HCT116 (cell line): Measurements from ENCODE around the gene RPTOR. TPM values are rescaled to one million over a fixed set of nuclear protein-coding genes. Genes with fewer than 3 reads are reported as not detected.
A peak's percentile ranks its signal among the peaks of the same experiment; 100 is the strongest.

Source experiments
- ATAC-seq: fragments of 200-7000 bp; cut with Tn5 transposase; 2 replicates; pipeline ENCODE4 v1.9.1; 2020; ENCODE audit warnings: mild to moderate bottlenecking, moderate library complexity
- BruUV-seq: library from RNA; stranded (reverse); fragments of 400-500 nt; replicated peaks from 2 replicates; lab custom pipeline; 2021; lab: Mats Ljungman, UMichigan
- CTCF ChIA-PET: fragments of 300-600 bp; sonication (Branson Sonifier 250); formaldehyde crosslinking; loops from one replicate; lab custom pipeline; 2021; ENCODE audit warnings: antibody characterized with exemption; lab: Charles Lee
- POLR2A ChIA-PET: fragments of 300-600, 350-600 bp; sonication (Branson Sonifier 250); formaldehyde crosslinking; loops from one replicate; lab custom pipeline; 2021; ENCODE audit warnings: antibody characterized with exemption; lab: Charles Lee
- RAD21 ChIA-PET, 2 experiments: fragments of 300-600 bp; sonication (Branson Sonifier 250); formaldehyde crosslinking; loops; one replicate each; lab custom pipeline; 2023; ENCODE audit warnings: low total read pairs in 2 of 2; ENCODE audit not compliant: uncharacterized antibody in 2 of 2, unreplicated experiment in 2 of 2, low non-redundant PET in 1 of 2; lab: Charles Lee
- DNase-seq: peaks from one replicate; pipeline ENCODE4 v3.0.0-alpha.2; 2010; ENCODE audit warnings: low read depth, low spot score
- H2AFZ ChIP-seq: fragments of 200-600 bp; shearing (Covaris generic), sonication (generic); 2 replicates; pipeline ENCODE4 v1.6.1; 2017; ENCODE audit warnings: low read depth, mixed run types, mixed read lengths, antibody characterized with exemption, low read length; ENCODE audit not compliant: poor library complexity, severe bottlenecking
- H3K27ac ChIP-seq: 2 replicates; pipeline ENCODE4 v1.5.1; 2012; ENCODE audit warnings: low read depth, low read length
- H3K27me3 ChIP-seq: fragments of 200-600 bp; sonication (generic); 2 replicates; pipeline ENCODE4 v1.6.1; 2016; ENCODE audit warnings: mixed run types, low read length, mixed read lengths; ENCODE audit not compliant: insufficient read depth
- H3K36me3 ChIP-seq, 2 experiments: fragments of 200-500 bp in 1 of 2; fragments of 200-600 bp in 1 of 2; sonication (Bioruptor generic) in 1 of 2; sonication (generic) in 1 of 2; 2 replicates each; pipeline versions ENCODE4 v1.5.1 to v1.6.1; 2014 to 2016; ENCODE audit warnings: low read length in 2 of 2, inconsistent platforms in 1 of 2, mixed read lengths in 1 of 2, mixed run types in 1 of 2; ENCODE audit not compliant: insufficient read depth in 2 of 2, control insufficient read depth in 1 of 2
- H3K4me1 ChIP-seq, 2 experiments: fragments of 200-600 bp in 1 of 2; sonication (generic) in 1 of 2; 2 replicates each; pipeline versions ENCODE4 v1.5.1 to v1.6.1; 2012 to 2017; ENCODE audit warnings: low read length in 2 of 2, inconsistent platforms in 1 of 2, mild to moderate bottlenecking in 1 of 2, mixed read lengths in 1 of 2, mixed run types in 1 of 2, moderate library complexity in 1 of 2; ENCODE audit not compliant: insufficient read depth in 2 of 2, control insufficient read depth in 1 of 2
- H3K4me2 ChIP-seq: fragments of 200-600 bp; sonication (generic); 2 replicates; pipeline ENCODE4 v1.6.1; 2017; ENCODE audit warnings: mixed run types, low read length, mixed read lengths
- H3K4me3 ChIP-seq, 2 experiments: fragments of 200-600 bp in 1 of 2; sonication (generic) in 1 of 2; replicated peaks in 1 of 2; 2 replicates each; pipeline ENCODE4 v1.5.1; 2011 to 2016; ENCODE audit warnings: low read length in 2 of 2, control low read depth in 1 of 2, low read depth in 1 of 2, mild to moderate bottlenecking in 1 of 2, mixed read lengths in 1 of 2, mixed run types in 1 of 2
- H3K79me2 ChIP-seq: fragments of 200-600 bp; sonication (generic); 2 replicates; pipeline ENCODE4 v1.6.1; 2017; ENCODE audit warnings: mild to moderate bottlenecking, mixed run types, low read length, moderate library complexity, mixed read lengths; ENCODE audit not compliant: insufficient read depth
- H3K9ac ChIP-seq: fragments of 200-600 bp; sonication (generic); 2 replicates; pipeline ENCODE4 v1.6.1; 2016; ENCODE audit warnings: low read length, mixed read lengths
- H3K9me2 ChIP-seq: fragments of 200-600 bp; sonication (generic), shearing (Covaris generic); 2 replicates; pipeline ENCODE4 v1.6.1; 2017; ENCODE audit warnings: mixed run types, mild to moderate bottlenecking, moderate library complexity; ENCODE audit not compliant: insufficient read depth
- H3K9me3 ChIP-seq, 2 experiments: fragments of 200-500 bp in 1 of 2; fragments of 200-600 bp in 1 of 2; sonication (Bioruptor generic) in 1 of 2; sonication (generic) in 1 of 2; 2 replicates each; pipeline ENCODE4 v1.6.1; 2014 to 2017; ENCODE audit warnings: low read length in 2 of 2, mixed read lengths in 2 of 2, inconsistent platforms in 1 of 2, low read depth in 1 of 2, mild to moderate bottlenecking in 1 of 2, mixed run types in 1 of 2, moderate library complexity in 1 of 2; ENCODE audit not compliant: control insufficient read depth in 1 of 2, insufficient read depth in 1 of 2
- H4K20me1 ChIP-seq: fragments of 200-600 bp; sonication (generic), shearing (Covaris generic); 2 replicates; pipeline ENCODE4 v1.6.1; 2017; ENCODE audit warnings: mixed run types, mild to moderate bottlenecking, moderate library complexity; ENCODE audit not compliant: insufficient read depth
- CBX3 ChIP-seq: IDR thresholded peaks from 2 replicates; pipeline ENCODE4 v1.6.1; 2012; ENCODE audit warnings: low read depth
- CEBPB ChIP-seq: IDR thresholded peaks from 2 replicates; pipeline ENCODE4 v1.6.1; 2012; ENCODE audit warnings: low read depth
- CTCF ChIP-seq, 3 experiments: fragments of 200-600 bp in 1 of 3; sonication (generic) in 1 of 3; IDR thresholded peaks in 2 of 3; conservative IDR thresholded peaks in 1 of 3; 2 replicates each; pipeline ENCODE4 v1.5.1; 2012 to 2017; ENCODE audit warnings: low read depth in 2 of 3, low read length in 2 of 3, antibody characterized with exemption in 1 of 3, borderline replicate concordance in 1 of 3, control low read depth in 1 of 3, mild to moderate bottlenecking in 1 of 3, mixed read lengths in 1 of 3, mixed run types in 1 of 3, moderate library complexity in 1 of 3; ENCODE audit not compliant: insufficient read depth in 1 of 3
- EGR1 ChIP-seq: IDR thresholded peaks from 2 replicates; pipeline ENCODE4 v1.6.1; 2012; ENCODE audit warnings: low read depth
- ELF1 ChIP-seq: IDR thresholded peaks from 2 replicates; pipeline ENCODE4 v1.6.1; 2012; ENCODE audit warnings: low read depth, borderline replicate concordance
- EZH2phosphoT487 ChIP-seq: fragments of 200-600 bp; IDR thresholded peaks from 2 replicates; pipeline ENCODE4 v1.6.1; 2018; ENCODE audit warnings: antibody characterized with exemption, borderline replicate concordance
- FOSL1 ChIP-seq: IDR thresholded peaks from 2 replicates; pipeline ENCODE4 v1.6.1; 2012; ENCODE audit warnings: low read depth
- JUND ChIP-seq: IDR thresholded peaks from 2 replicates; pipeline ENCODE4 v1.6.1; 2012
- MAX ChIP-seq: IDR thresholded peaks from 2 replicates; pipeline ENCODE4 v1.6.1; 2012
- REST ChIP-seq: IDR thresholded peaks from 2 replicates; pipeline ENCODE4 v1.6.1; 2012; ENCODE audit warnings: low read depth
- SRF ChIP-seq: IDR thresholded peaks from 2 replicates; pipeline ENCODE4 v1.6.1; 2012; ENCODE audit warnings: low read depth
- YY1 ChIP-seq: IDR thresholded peaks from 2 replicates; pipeline ENCODE4 v1.6.1; 2011; ENCODE audit warnings: low read length, low read depth, moderate library complexity, mild to moderate bottlenecking; ENCODE audit not compliant: insufficient replicate concordance; ENCODE audit errors: extremely low read depth
- ZNF274 ChIP-seq: fragments of 200-500 bp; sonication (Bioruptor generic); IDR thresholded peaks from 2 replicates; pipeline ENCODE4 v1.6.1; 2014; ENCODE audit warnings: mild to moderate bottlenecking, low read depth, low read length, inconsistent platforms
- intact Hi-C: fragments of 100-400 bp; cut with micrococcal nuclease; formaldehyde crosslinking; loops from 2 replicates; pipeline ENCODE4 v1.10.0; 2022
- total RNA-seq: library from RNA; stranded (reverse); gene quantifications from one replicate; pipeline ENCODE4 v1.2.1, GENCODE V29; 2021; ENCODE audit not compliant: unreplicated experiment

Gene RPTOR
- total RNA-seq, 1 experiment from 2014 or later = 69.5 TPM

- TF ChIP-seq REST (no peak), YY1 (no peak)
- TF ChIP-seq, all 23 proteins: peak for 0
Measured at GRCh38 chr17:80760511-80760911, 215.9 kb downstream of the RPTOR start (continued).

GRCh38 chr17:80761110-80761871 is 216.7 kb downstream of the RPTOR start:
- H3K9me2 ChIP-seq = no peaks in the 10 kb centered on the region
- H3K4me2 ChIP-seq = peak overlapping the region; percentile 74
- H2AFZ ChIP-seq = no peak overlapping the region
- no peaks in the 10 kb centered on the region for H3K9me3 ChIP-seq
- intact Hi-C loops = loop anchor here (2.0 kb wide), 1 partner anchor 138 kb away; no protein-coding TSS in a partner anchor
- no peaks in the 10 kb centered on the region for H4K20me1 ChIP-seq
- peak overlapping the region in 1 of 2 experiments; percentile 43; a peak in 2 of 4 replicates for H3K4me3 ChIP-seq
- ATAC-seq = peak; percentile 90
- H3K9ac ChIP-seq = peak overlapping the region; percentile 44
- H3K4me1 ChIP-seq = peaks cover 31 to 43% of the 10 kb centered on the region in 2 experiments
- 0 out of 4 replicates have a peak, but pooled peaks cover 0 to 3% of the 10 kb centered on the region in 2 experiments for H3K36me3 ChIP-seq
- POLR2A ChIA-PET = interaction anchor here (0.6 kb wide), 1 partner anchor 212 kb away, joined by 5 read pairs; no protein-coding TSS in a partner anchor
- peak; percentile 72 for DNase-seq
- BruUV-seq = no TSS peak
- CTCF ChIA-PET = no interaction called here
- H3K27ac ChIP-seq = peak overlapping the region; percentile 51; the same call in 1 of the 2 replicates
- no peaks in the 10 kb centered on the region for H3K79me2 ChIP-seq
- no peaks in the 10 kb centered on the region for H3K27me3 ChIP-seq
- RAD21 ChIA-PET = no interaction called here
- peak; percentile 97 for TF ChIP-seq FOSL1
- TF ChIP-seq JUND = peak; percentile 96
- peak; percentile 88 for TF ChIP-seq MAX
- no peak for TF ChIP-seq YY1
- no peak for TF ChIP-seq CTCF (IDR thresholded peaks at IDR 0.05 in 2 of 3, conservative IDR thresholded peaks at IDR 0.05 in 1 of 3; ENCODE audit: borderline replicate concordance in 1 of 3, insufficient read depth in 1 of 3, low read depth in 2 of 3, low read length in 2 of 3)
- TF ChIP-seq EZH2phosphoT487 = no peak
- TF ChIP-seq CBX3 = peak; percentile 97
- TF ChIP-seq EGR1 = peak; percentile 32; the same call in 1 of the 2 replicates
- no peak for TF ChIP-seq REST
- TF ChIP-seq CEBPB = peak; percentile 79
- no peak for TF ChIP-seq ZNF274
- TF ChIP-seq ELF1 = no peak; the same call in 1 of the 2 replicates
- TF ChIP-seq SRF = peak; percentile 68
